GM23338 (cell line): ENCODE results near the gene UBASH3B. TPM values are rescaled to one million over a fixed set of nuclear protein-coding genes. Genes with fewer than 3 reads are reported as not detected.

ENCODE experiments used
- ATAC-seq: fragments of 200-7000 bp; cut with Tn5 transposase; 3 replicates; pipeline ENCODE4 v1.9.1; 2020
- DNase-seq: peaks from one replicate; pipeline ENCODE4 v3.0.0-alpha.2; 2015; ENCODE audit warnings: low spot score
- H2AFZ ChIP-seq: fragments of 200-600 bp; sonication (generic); 2 replicates; pipeline ENCODE4 v1.8.0; 2016; ENCODE audit warnings: antibody characterized with exemption, mild to moderate bottlenecking, moderate library complexity
- H3F3A ChIP-seq: fragments of 200-600 bp; sonication (generic); replicated peaks from 2 replicates; pipeline ENCODE4 v1.8.0; 2017; ENCODE audit warnings: antibody characterized with exemption, mixed run types, low read depth
- H3K27ac ChIP-seq: fragments of 200-600 bp; sonication (generic); 2 replicates; pipeline ENCODE4 v1.6.1; 2016; ENCODE audit warnings: low read depth
- H3K27me3 ChIP-seq: fragments of 200-600 bp; sonication (generic); 2 replicates; pipeline ENCODE4 v1.8.0; 2016; ENCODE audit warnings: mild to moderate bottlenecking, mixed run types, moderate library complexity; ENCODE audit not compliant: insufficient read depth
- H3K36me3 ChIP-seq: fragments of 200-600 bp; sonication (generic); 2 replicates; pipeline ENCODE4 v1.8.0; 2016; ENCODE audit warnings: mild to moderate bottlenecking; ENCODE audit not compliant: insufficient read depth
- H3K4me1 ChIP-seq: fragments of 200-600 bp; sonication (generic); 2 replicates; pipeline ENCODE4 v1.8.0; 2016; ENCODE audit warnings: mild to moderate bottlenecking, moderate library complexity; ENCODE audit not compliant: insufficient read depth
- H3K4me2 ChIP-seq: fragments of 200-600 bp; sonication (generic); 2 replicates; pipeline ENCODE4 v1.7.1; 2017; ENCODE audit warnings: mixed run types
- H3K4me3 ChIP-seq: fragments of 200-600 bp; sonication (generic); 2 replicates; pipeline ENCODE4 v1.6.1; 2016; ENCODE audit warnings: mixed run types
- H3K79me2 ChIP-seq: fragments of 200-600 bp; sonication (generic); replicated peaks from 2 replicates; pipeline ENCODE4 v1.8.0; 2017; ENCODE audit warnings: mild to moderate bottlenecking; ENCODE audit not compliant: insufficient read depth
- H3K9me2 ChIP-seq: fragments of 200-600 bp; sonication (generic); 2 replicates; pipeline ENCODE4 v1.8.0; 2017; ENCODE audit not compliant: insufficient read depth
- H4K20me1 ChIP-seq: fragments of 200-600 bp; sonication (generic); replicated peaks from 2 replicates; pipeline ENCODE4 v1.8.0; 2017; ENCODE audit warnings: mild to moderate bottlenecking; ENCODE audit not compliant: insufficient read depth
- H3K27ac Mint-ChIP-seq: 2 replicates; pipeline ENCODE4 v1.8.0; 2020; ENCODE audit warnings: inconsistent platforms, mild to moderate bottlenecking, moderate library complexity, mixed read lengths
- H3K27me3 Mint-ChIP-seq: 3 replicates; pipeline ENCODE4 v1.8.0; 2022; ENCODE audit warnings: low read depth, mild to moderate bottlenecking, moderate library complexity, mixed read lengths, inconsistent platforms; ENCODE audit not compliant: insufficient read depth, poor library complexity
- H3K36me3 Mint-ChIP-seq: 3 replicates; pipeline ENCODE4 v1.8.0; 2021; ENCODE audit warnings: low read depth, mild to moderate bottlenecking, inconsistent platforms, moderate library complexity, mixed read lengths
- H3K4me1 Mint-ChIP-seq: 3 replicates; pipeline ENCODE4 v1.8.0; 2020; ENCODE audit warnings: mild to moderate bottlenecking, inconsistent platforms, mixed read lengths
- H3K4me3 Mint-ChIP-seq: 3 replicates; pipeline ENCODE4 v1.8.0; 2021; ENCODE audit warnings: moderate library complexity, mild to moderate bottlenecking, inconsistent platforms, mixed read lengths
- H3K9me3 Mint-ChIP-seq: 3 replicates; pipeline ENCODE4 v1.8.0; 2020; ENCODE audit warnings: moderate library complexity, mild to moderate bottlenecking, inconsistent platforms, mixed read lengths
- CREB1 ChIP-seq: fragments of 250-450 bp; sonication (Bioruptor Pico); IDR thresholded peaks from 2 replicates; pipeline ENCODE4 v1.5.0; 2020; ENCODE audit warnings: low read depth, mild to moderate bottlenecking, moderate library complexity
- EZH2 ChIP-seq: fragments of 200-600 bp; sonication (generic); IDR thresholded peaks from one replicate; pipeline ENCODE4 v1.8.0; 2017; ENCODE audit warnings: antibody characterized with exemption, mild to moderate bottlenecking, low read depth; ENCODE audit not compliant: unreplicated experiment
- EZH2phosphoT487 ChIP-seq: fragments of 200-600 bp; sonication (generic); IDR thresholded peaks from one replicate; pipeline ENCODE4 v1.8.1; 2018; ENCODE audit warnings: antibody characterized with exemption; ENCODE audit not compliant: unreplicated experiment
- JUNB ChIP-seq: IDR thresholded peaks from one replicate; pipeline ENCODE4 v1.6.1; 2016; ENCODE audit warnings: antibody characterized with exemption; ENCODE audit not compliant: unreplicated experiment
- NANOG ChIP-seq: IDR thresholded peaks from 2 replicates; pipeline ENCODE4 v1.6.1; 2016; ENCODE audit warnings: antibody characterized with exemption, borderline replicate concordance
- POLR2AphosphoS5 ChIP-seq: IDR thresholded peaks from 2 replicates; pipeline ENCODE4 v1.6.1; 2016; ENCODE audit warnings: antibody characterized with exemption, low read depth
- ZNF114 ChIP-seq: fragments of 250-450 bp; sonication (Bioruptor Pico); IDR thresholded peaks from 2 replicates; pipeline ENCODE4 v1.5.0; 2020; ENCODE audit warnings: mild to moderate bottlenecking, moderate library complexity
- polyA plus RNA-seq: library from polyadenylated mRNA; unstranded; fragments of >200 nt; fragmentation: Nextera tagmentation; extraction: Ambion mirVana; gene quantifications from 2 replicates; pipeline ENCODE4 v1.2.1, GENCODE V29; 2016
- total RNA-seq: library from RNA; depleted of rRNA; stranded (reverse); fragments of >200 nt; shearing (Covaris generic); gene quantifications from 2 replicates; pipeline ENCODE4 v1.2.3, GENCODE V29; 2014
- TF ChIP-seq, protein P1 (sequence below): IDR thresholded peaks from one replicate; pipeline ENCODE4 v1.6.1; 2018; ENCODE audit warnings: antibody characterized with exemption; ENCODE audit not compliant: unreplicated experiment

Gene UBASH3B
- total and polyA plus RNA-seq, 2 experiments from 2014 or later: 2.1 to 12.0 TPM

DNA sequence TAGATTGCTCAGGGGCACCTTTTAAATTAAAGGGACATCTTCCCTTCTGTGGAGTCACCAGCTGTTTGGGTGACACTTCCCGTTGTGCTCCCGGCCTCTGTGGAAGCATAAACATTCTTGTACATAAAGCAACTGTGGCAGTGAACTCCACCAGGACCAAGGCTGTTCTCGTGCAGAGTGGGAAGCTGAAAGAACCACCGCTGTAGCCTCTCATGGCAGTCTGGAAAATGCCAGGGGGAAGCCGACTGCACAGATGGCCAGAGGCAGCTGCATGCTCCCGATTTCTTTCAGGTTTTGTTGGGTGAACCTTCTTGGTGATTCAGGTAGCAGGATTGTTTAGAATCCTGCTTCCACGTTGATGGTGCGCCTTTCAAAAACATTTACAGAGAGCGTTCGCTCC is 10.3 kb downstream of the UBASH3B start (continued):
- TF ChIP-seq, protein P1, sequence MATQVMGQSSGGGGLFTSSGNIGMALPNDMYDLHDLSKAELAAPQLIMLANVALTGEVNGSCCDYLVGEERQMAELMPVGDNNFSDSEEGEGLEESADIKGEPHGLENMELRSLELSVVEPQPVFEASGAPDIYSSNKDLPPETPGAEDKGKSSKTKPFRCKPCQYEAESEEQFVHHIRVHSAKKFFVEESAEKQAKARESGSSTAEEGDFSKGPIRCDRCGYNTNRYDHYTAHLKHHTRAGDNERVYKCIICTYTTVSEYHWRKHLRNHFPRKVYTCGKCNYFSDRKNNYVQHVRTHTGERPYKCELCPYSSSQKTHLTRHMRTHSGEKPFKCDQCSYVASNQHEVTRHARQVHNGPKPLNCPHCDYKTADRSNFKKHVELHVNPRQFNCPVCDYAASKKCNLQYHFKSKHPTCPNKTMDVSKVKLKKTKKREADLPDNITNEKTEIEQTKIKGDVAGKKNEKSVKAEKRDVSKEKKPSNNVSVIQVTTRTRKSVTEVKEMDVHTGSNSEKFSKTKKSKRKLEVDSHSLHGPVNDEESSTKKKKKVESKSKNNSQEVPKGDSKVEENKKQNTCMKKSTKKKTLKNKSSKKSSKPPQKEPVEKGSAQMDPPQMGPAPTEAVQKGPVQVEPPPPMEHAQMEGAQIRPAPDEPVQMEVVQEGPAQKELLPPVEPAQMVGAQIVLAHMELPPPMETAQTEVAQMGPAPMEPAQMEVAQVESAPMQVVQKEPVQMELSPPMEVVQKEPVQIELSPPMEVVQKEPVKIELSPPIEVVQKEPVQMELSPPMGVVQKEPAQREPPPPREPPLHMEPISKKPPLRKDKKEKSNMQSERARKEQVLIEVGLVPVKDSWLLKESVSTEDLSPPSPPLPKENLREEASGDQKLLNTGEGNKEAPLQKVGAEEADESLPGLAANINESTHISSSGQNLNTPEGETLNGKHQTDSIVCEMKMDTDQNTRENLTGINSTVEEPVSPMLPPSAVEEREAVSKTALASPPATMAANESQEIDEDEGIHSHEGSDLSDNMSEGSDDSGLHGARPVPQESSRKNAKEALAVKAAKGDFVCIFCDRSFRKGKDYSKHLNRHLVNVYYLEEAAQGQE: no peak
- no peak for TF ChIP-seq EZH2phosphoT487
- no peak for TF ChIP-seq CREB1 (CRISPR knock-in tag)
- TF ChIP-seq NANOG: no peak

DNA sequence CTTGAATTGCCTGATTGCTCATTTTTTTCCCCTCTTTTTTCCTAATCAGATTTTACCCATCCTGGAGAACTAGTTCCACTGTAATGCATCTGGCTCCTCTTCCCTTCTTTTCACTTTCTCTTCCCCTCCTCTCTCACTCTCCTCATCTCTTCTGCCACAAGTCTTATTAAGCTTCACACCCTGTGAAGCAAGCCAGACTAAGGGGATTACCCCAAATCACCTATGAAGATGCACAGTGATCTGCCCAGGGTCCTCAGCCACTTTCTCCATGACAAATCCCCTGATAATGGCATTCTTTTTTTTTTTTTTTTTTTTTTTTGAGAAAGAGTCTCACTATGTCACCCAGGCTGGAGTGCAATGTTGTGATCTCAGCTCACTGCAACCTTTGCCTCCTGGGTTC is 11.2 kb downstream of the UBASH3B start:
- Mint-ChIP-seq H3K27ac (no peak overlapping the region), H3K27me3 (no peaks in the 10 kb centered on the region), H3K4me1 (no peaks in the 10 kb centered on the region), H3K9me3 (peaks cover 5% of the 10 kb centered on the region; the same call in 1 of the 3 replicates), H3K36me3 (peaks cover 4% of the 10 kb centered on the region; the same call in 1 of the 3 replicates), H3K4me3 (no peak overlapping the region)
- Histone ChIP-seq H4K20me1 (no peaks in the 10 kb centered on the region), H3K79me2 (no peaks in the 10 kb centered on the region), H3K27ac (no peak overlapping the region), H3K4me1 (no peaks in the 10 kb centered on the region), H3F3A (no peaks in the 10 kb centered on the region), H3K27me3 (no peaks in the 10 kb centered on the region), H2AFZ (no peak overlapping the region), H3K9me2 (no peaks in the 10 kb centered on the region), H3K4me2 (no peak overlapping the region), H3K36me3 (no peaks in the 10 kb centered on the region), H3K4me3 (no peak overlapping the region)
- no peak for DNase-seq
- ATAC-seq: no peak
- no peak for TF ChIP-seq POLR2AphosphoS5
- no peak for TF ChIP-seq NANOG
- no peak for TF ChIP-seq ZNF114 (CRISPR knock-in tag)

DNA sequence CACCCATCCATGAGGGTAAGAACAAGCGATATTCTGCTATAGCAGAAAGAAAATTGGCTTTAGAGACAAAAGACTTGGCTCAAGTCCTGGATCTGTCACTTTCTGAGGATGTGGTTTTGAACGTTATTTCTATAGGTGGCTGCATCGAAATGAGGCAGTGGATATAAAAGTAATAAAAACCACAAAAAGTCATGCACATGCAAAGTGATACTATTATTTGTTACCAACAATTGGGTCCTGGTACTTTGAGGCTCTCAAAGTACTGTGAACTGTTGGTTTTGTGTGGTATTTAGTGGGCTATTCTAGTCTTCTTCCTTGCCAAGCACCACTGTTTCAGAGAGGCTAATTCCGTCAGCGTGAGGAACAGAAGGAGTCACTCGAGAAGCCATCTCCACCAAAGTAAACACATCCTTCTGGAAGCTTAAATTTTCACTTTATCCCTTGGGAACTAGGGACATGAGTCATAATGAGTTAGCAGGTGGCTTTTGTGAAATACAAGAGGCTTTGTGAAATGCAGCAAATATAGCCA is 13.1 kb downstream of the UBASH3B start:
- no peaks in the 10 kb centered on the region for H3K4me1 ChIP-seq
- H3K4me3 ChIP-seq: no peak overlapping the region
- no peak overlapping the region for H3K27ac Mint-ChIP-seq
- H3K4me2 ChIP-seq: no peak overlapping the region
- H3K79me2 ChIP-seq: no peaks in the 10 kb centered on the region
- H4K20me1 ChIP-seq: no peaks in the 10 kb centered on the region
- H3K27me3 ChIP-seq: no peaks in the 10 kb centered on the region
- no peak overlapping the region for H2AFZ ChIP-seq
- H3K4me3 Mint-ChIP-seq: no peak overlapping the region
- no peaks in the 10 kb centered on the region for H3K36me3 ChIP-seq
- peaks cover 2% of the 10 kb centered on the region for H3K27me3 Mint-ChIP-seq
- peaks cover 5% of the 10 kb centered on the region; the same call in 1 of the 3 replicates for H3K9me3 Mint-ChIP-seq
- no peaks in the 10 kb centered on the region for H3K9me2 ChIP-seq
- TF ChIP-seq JUNB (no peak), ZNF114 (CRISPR knock-in tag) (no peak), EZH2 (no peak)
- ATAC-seq: no peak
- H3K27ac ChIP-seq: no peak overlapping the region
- no peaks in the 10 kb centered on the region for H3F3A ChIP-seq
- peaks cover 4% of the 10 kb centered on the region; the same call in 1 of the 3 replicates for H3K36me3 Mint-ChIP-seq
- no peak for DNase-seq
- no peaks in the 10 kb centered on the region for H3K4me1 Mint-ChIP-seq
